HG02642 (cell line): ENCODE data around the gene ESRRA.
"Not testable (repeated sequence)": the region's sequence is repeated elsewhere in the genome, so short reads cannot be mapped to it uniquely, and the experiment has no call there.

Source experiments
- ATAC-seq: cut with Tn5 transposase; IDR thresholded peaks from one replicate; pipeline ENCODE4 v1.9.1; 2021; ENCODE audit warnings: mild to moderate bottlenecking; ENCODE audit not compliant: unreplicated experiment, poor library complexity

ESRRA gene

DNA sequence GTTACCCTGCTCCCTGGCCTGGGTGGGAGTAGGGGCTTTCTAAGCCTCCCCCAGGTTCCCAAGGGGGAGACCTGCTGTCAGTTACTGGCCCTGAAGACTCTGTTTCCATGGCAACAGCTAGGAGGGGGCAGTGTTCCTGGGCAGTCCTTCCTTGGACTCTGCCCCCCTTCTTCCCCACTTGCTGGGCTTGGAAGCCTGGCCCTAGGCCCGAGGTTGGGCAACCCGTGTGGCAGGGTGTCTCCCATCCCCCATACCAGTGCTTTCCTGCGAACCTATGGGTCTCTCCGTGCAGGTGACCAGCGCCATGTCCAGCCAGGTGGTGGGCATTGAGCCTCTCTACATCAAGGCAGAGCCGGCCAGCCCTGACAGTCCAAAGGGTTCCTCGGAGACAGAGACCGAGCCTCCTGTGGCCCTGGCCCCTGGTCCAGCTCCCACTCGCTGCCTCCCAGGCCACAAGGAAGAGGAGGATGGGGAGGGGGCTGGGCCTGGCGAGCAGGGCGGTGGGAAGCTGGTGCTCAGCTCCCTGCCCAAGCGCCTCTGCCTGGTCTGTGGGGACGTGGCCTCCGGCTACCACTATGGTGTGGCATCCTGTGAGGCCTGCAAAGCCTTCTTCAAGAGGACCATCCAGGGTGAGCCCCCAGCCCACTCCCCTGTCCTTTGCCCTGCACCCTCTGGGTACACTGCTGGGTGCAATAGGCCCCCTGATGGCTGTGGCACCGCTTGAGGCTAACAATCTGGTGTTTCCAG, 1.7 kb downstream of the ESRRA start:
- ATAC-seq: no peak

GRCh38 chr11:64307795-64308194, 2.5 kb downstream of the ESRRA start:
- not testable (repeated sequence) for ATAC-seq

GRCh38 chr11:64312947-64313346, 7.6 kb downstream of the ESRRA start:
- no peak for ATAC-seq

DNA sequence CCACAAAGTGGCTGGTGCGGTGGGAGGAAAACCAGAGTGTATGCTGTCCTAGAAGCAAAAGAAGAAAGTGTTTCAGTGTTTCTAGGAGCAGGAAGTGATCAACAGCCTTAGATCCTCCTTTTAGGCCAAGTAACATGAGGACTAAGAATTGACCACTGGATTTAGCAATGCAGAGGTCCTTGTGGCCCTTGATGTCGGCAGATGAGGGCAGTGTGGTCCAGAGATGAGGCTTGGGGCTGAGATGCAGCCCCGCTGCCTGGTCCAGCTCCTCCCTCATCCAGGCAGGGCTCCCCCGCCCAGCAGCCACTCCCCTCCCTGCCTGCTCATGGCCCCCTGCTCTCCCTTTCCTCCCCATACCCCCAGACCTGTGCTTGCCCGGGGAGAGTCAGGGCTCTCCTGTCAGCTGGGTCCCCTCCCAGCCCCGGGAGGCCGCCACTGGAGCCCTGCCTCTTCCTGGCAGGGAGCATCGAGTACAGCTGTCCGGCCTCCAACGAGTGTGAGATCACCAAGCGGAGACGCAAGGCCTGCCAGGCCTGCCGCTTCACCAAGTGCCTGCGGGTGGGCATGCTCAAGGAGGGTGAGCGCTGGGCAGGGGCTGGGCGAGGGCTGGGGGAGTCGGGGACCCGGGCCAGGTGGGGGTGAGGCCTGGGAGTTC, 8.3 kb downstream of the ESRRA start:
- ATAC-seq: no peak

DNA sequence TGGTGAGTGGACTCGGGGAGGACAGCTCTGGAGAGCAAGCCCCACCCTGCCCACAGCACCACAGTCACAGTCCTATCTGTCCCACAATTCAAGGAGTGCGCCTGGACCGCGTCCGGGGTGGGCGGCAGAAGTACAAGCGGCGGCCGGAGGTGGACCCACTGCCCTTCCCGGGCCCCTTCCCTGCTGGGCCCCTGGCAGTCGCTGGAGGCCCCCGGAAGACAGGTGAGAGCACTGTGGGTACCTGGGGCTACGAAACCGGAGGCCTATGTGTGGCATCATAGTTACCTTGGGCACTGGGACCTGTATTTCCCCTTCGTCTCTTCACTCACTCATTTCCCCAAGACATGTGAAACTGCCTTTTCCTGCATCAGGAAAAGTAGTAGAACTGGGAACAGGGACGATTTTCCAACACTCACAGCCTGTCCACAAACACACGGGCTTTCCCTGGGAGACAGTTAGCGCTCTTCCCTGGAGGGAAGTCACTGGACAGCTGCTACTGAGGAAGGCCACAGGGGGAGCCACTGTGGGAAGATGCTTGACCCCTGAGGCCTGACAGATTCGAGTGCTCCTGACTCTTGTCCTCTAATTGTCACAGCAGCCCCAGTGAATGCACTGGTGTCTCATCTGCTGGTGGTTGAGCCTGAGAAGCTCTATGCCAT, 9.0 kb downstream of the ESRRA start:
- ATAC-seq: no peak

GRCh38 chr11:64314805-64315561, 9.7 kb downstream of the ESRRA start:
- ATAC-seq: no peak

- ATAC-seq: not testable (repeated sequence)
These were observed 10.6 kb downstream of the ESRRA start for GRCh38 chr11:64315667-64316526.

- ATAC-seq: peak; percentile 3
These were observed 11.5 kb downstream of the ESRRA start for GRCh38 chr11:64316672-64317324.

GRCh38 chr11:64317325-64317960, 12.1 kb downstream of the ESRRA start, which contains the start of gene TRMT112:
TSS of gene TRMT112 (minus strand) at chr11:64317559. CDS start at chr11:64317526, 33 bp downstream.
- peak; percentile 63 for ATAC-seq

- ATAC-seq: peak; percentile 84
These were observed 12.8 kb downstream of the ESRRA start, which contains the start of gene PRDX5 for GRCh38 chr11:64317961-64318765. TSS of gene PRDX5 (plus strand) at chr11:64318121. CDS start at chr11:64318216, 95 bp downstream.

- no peak for ATAC-seq
These were observed 13.7 kb downstream of the ESRRA start for GRCh38 chr11:64318766-64319761.

DNA sequence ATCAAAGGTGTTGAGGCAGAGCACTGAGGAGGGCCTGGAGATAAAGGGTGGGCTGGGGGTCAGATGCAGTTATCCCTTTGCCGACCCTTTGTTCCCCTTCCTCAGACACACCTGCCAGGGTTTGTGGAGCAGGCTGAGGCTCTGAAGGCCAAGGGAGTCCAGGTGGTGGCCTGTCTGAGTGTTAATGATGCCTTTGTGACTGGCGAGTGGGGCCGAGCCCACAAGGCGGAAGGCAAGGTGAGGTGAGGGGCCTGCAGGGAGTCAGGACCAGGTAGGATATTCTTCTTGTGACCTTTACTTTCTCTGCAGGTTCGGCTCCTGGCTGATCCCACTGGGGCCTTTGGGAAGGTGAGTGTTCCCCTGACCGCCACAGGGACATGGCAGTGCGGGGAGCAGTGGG, 15.2 kb downstream of the ESRRA start:
- ATAC-seq: no peak

- ATAC-seq: no peak
These were observed 15.7 kb downstream of the ESRRA start for GRCh38 chr11:64321026-64321425.

DNA sequence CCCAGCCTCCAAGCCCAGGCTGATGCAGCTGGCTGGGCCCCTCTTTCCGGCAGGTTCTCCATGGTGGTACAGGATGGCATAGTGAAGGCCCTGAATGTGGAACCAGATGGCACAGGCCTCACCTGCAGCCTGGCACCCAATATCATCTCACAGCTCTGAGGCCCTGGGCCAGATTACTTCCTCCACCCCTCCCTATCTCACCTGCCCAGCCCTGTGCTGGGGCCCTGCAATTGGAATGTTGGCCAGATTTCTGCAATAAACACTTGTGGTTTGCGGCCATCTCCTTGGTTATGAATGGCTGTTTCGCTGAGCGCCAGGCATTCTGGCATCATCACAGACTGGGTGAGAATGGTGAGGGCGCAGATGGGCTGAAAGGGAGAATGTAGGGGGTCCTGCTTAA, 16.2 kb downstream of the ESRRA start:
- ATAC-seq: no peak

DNA sequence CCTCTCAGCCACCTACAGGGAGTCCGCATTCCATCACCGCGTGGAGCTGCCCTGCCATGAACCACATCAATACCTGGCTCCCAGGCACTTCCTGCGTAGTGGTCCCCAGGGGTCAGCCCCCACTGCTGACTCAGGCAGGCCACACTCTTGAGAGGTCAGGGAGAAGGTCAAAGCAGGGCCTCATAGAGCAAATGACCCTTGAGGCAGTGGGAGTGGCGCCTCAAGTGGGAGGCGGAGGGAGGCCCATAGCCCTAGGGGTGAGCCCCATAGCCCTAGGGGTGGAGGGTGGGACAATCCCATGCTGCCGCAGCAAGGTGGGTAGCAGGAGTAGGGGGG, 17.6 kb downstream of the ESRRA start:
- no peak for ATAC-seq

DNA sequence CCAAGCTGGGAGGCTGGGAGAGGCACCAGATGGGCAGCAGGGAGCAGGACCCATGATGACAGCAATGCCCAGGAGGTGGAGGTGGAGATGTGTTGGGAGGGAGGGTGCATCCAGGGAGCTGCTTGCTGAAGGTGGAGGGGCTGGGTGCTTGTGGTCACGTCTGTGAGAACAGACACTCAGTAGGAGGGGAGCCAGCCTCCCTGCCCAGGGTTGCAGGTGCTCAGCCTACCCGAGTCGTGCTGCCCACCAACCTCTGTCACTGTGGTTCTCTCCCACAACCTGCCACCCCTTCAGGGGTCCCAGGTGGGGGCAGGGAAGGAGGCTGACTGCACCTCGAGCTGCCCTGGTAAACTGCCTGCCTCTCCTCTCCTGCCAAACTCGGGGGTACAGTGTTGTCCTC, 18.0 kb downstream of the ESRRA start:
- no peak for ATAC-seq

GRCh38 chr11:64323984-64324383, 18.7 kb downstream of the ESRRA start:
- not testable (repeated sequence) for ATAC-seq
